ENCODE measurements around the gene SELP.

SELP gene

GRCh38 chr1:169618367-169618766 lies 11.6 kb downstream of the SELP start:
- DNase-seq = no peak

- no peak for DNase-seq
Measured at GRCh38 chr1:169615803-169616202, 14.1 kb downstream of the SELP start.

GRCh38 chr1:169610858-169611257 lies 19.1 kb downstream of the SELP start:
- DNase-seq = no peak

- DNase-seq = no peak
Measured at GRCh38 chr1:169610108-169610507, 19.8 kb downstream of the SELP start.

GRCh38 chr1:169608226-169608625 lies 21.7 kb downstream of the SELP start:
- no peak for DNase-seq

- DNase-seq = peak; percentile 94
Measured at GRCh38 chr1:169604781-169605560, 25.0 kb downstream of the SELP start.

- peak; percentile 33 to 68 for DNase-seq
Measured at GRCh38 chr1:169601096-169601881, 28.6 kb downstream of the SELP start.

GRCh38 chr1:169595764-169596711 lies 33.9 kb downstream of the SELP start:
- peak; percentile 26 to 55 for DNase-seq

GRCh38 chr1:169594391-169594790 lies 35.5 kb downstream of the SELP start:
- DNase-seq = no peak

- no peak for DNase-seq
Measured at GRCh38 chr1:169590932-169591331, 39.0 kb downstream of the SELP start.

- no peak for DNase-seq
Measured at GRCh38 chr1:169588785-169589485, 41.0 kb downstream of the SELP start.

GRCh38 chr1:169588112-169588511 lies 41.8 kb downstream of the SELP start:
- DNase-seq = no peak

- DNase-seq = peak; percentile 84 to 85
Measured at GRCh38 chr1:169586395-169587255, 43.3 kb downstream of the SELP start, which contains the start of gene F5. TSS of gene F5 (minus strand) at chr1:169586481. CDS start at chr1:169586386, 95 bp downstream.

- DNase-seq = no peak
Measured at GRCh38 chr1:169586067-169586394, 43.9 kb downstream of the SELP start.

GRCh38 chr1:169585181-169585580 lies 44.7 kb downstream of the SELP start:
- DNase-seq = peak in 1 of 2 experiments; percentile 5

GRCh38 chr1:169584483-169585144 lies 45.3 kb downstream of the SELP start:
- DNase-seq = no peak

GRCh38 chr1:169577981-169578738 lies 51.8 kb downstream of the SELP start:
- no peak for DNase-seq

GRCh38 chr1:169576935-169577331 lies 53.0 kb downstream of the SELP start:
- no peak for DNase-seq

- no peak for DNase-seq
Measured at GRCh38 chr1:169576241-169576934, 53.5 kb downstream of the SELP start.
